Measurements from ENCODE around the gene GAPDHS. TPM values are rescaled to one million over a fixed set of nuclear protein-coding genes. Genes with fewer than 3 reads are reported as not detected.

The GAPDHS gene
- total and polyA plus RNA-seq, 2 of the 4 experiments (the other 2 are of a cell fraction), result not detected

DNA sequence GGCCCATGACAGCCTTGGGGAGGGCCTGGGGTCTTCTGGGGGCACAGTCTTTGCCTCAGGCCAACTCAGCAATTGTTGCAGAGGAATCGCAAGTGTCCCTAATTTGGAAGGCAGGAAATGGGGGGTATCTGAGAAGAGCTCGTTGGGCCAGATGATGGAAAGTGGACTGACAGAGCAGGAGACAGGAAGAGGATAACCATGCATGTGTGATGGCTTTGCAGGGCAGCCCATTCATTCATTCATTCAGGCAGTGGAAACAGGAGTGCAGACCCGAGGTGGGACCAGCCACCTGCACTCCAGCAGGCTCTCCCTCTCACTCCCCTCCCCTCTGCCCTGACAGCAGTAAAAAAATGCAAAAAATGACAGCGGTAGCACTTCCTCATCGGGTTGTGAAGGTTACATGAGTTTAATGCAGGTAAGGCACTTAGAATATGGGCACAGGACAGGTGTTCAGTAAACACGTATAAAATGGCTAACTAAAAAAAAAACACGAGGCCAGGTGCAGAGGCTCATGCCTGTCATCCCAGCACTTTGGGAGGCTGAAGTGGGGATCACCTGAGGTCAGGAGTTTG, 7.2 kb downstream of the GAPDHS start:
- TF ChIP-seq FOS (IDR thresholded peaks at IDR 0.05; ENCODE audit: low read depth, low read length), result no peak
- Histone ChIP-seq H4K5ac (ENCODE audit: low read depth, low read length) (no peak overlapping the region), H3K36me3 (ENCODE audit: control insufficient read depth, insufficient read depth, low read length) (peaks cover 2% of the 10 kb centered on the region; the same call in 1 of the 2 replicates), H3K9me3 (ENCODE audit: control insufficient read depth, insufficient read depth, low read length) (no peaks in the 10 kb centered on the region), H3K4me3 (ENCODE audit: insufficient read depth, low read depth, low read length) (no peak overlapping the region), H2BK20ac (ENCODE audit: low read depth, low read length) (no peak overlapping the region), H4K91ac (ENCODE audit: insufficient read depth, low read depth, low read length) (no peak overlapping the region), H3K9ac (ENCODE audit: low read depth, low read length) (no peak overlapping the region), H3K9me1 (ENCODE audit: insufficient read depth, low read length) (peaks cover 9% of the 10 kb centered on the region; the same call in 1 of the 2 replicates), H3K79me1 (ENCODE audit: low read depth in 1 of 2, low read length in 2 of 2) (peaks cover 15 to 25% of the 10 kb centered on the region in 2 experiments), H3K27me3 (ENCODE audit: control insufficient read depth, insufficient read depth, low read length) (no peaks in the 10 kb centered on the region), H3K4ac (ENCODE audit: low read depth, low read length) (no peak overlapping the region), H2AK9ac (replicated peaks; ENCODE audit: low read depth, low read length, poor library complexity) (no peak overlapping the region), H2BK5ac (ENCODE audit: low read depth, low read length, poor library complexity, severe bottlenecking) (no peak overlapping the region), H3K4me1 (ENCODE audit: control insufficient read depth, insufficient read depth, low read length) (peaks cover 5% of the 10 kb centered on the region), H3K56ac (ENCODE audit: extremely low read depth, insufficient read depth, low read length) (no peak overlapping the region), H2AK5ac (ENCODE audit: low read depth, low read length) (no peak overlapping the region), H2AFZ (replicated peaks; ENCODE audit: low read length, poor library complexity) (no peak overlapping the region), H4K8ac (ENCODE audit: low read depth in 2 of 2, low read length in 2 of 2) (no peak overlapping the region), H3K27ac (ENCODE audit: insufficient read depth, low read length) (no peak overlapping the region), H3K14ac (replicated peaks; ENCODE audit: low read depth, low read length) (no peak overlapping the region), H3K23ac (ENCODE audit: low read depth, low read length) (no peak overlapping the region), H3K18ac (ENCODE audit: low read depth, low read length) (no peak overlapping the region), H2BK120ac (ENCODE audit: low read depth, low read length) (no peak overlapping the region), H4K20me1 (ENCODE audit: insufficient read depth, low read length) (no peaks in the 10 kb centered on the region), H2BK15ac (ENCODE audit: low read depth, low read length) (no peak overlapping the region), H3K4me2 (ENCODE audit: low read depth, low read length) (no peak overlapping the region)
- dilution Hi-C loops (cut with HindIII; ENCODE audit: low sequenced_read_pairs, unreplicated experiment) (no loop called here), intact Hi-C loops (cut with micrococcal nuclease) (no loop called here), in situ Hi-C loops (cut with MboI; ENCODE audit: low sequenced_read_pairs) (no loop called here)
- WGBS, 2 experiments (ENCODE audit: extremely low coverage in 2 of 2, insufficient read length in 1 of 2), result 93% methylated on average over 3 of the region's 7 CpGs; no CpG with 5 or more reads in 1 of the 2 experiments
- DNase-seq (no peak), ATAC-seq (ENCODE audit: low read depth) (no peak)
- BruUV-seq (replicated peaks), result no TSS peak
- CTCF ChIA-PET, result no interaction called here
- POLR2A ChIA-PET (ENCODE audit: unreplicated experiment), result no interaction called here
